Measurements from ENCODE around the gene BPIFB6.

BPIFB6 gene

GRCh38 chr20:33016581-33017109, 14.8 kb upstream of the BPIFB6 start:
- no peak for DNase-seq

GRCh38 chr20:33017542-33017941, 13.9 kb upstream of the BPIFB6 start:
- DNase-seq = no peak

- no peak for DNase-seq
Measured at GRCh38 chr20:33018169-33018931, 13.1 kb upstream of the BPIFB6 start.

- DNase-seq = no peak
Measured at GRCh38 chr20:33019465-33020277, 11.8 kb upstream of the BPIFB6 start.

- DNase-seq = no peak
Measured at GRCh38 chr20:33020278-33021161, 10.9 kb upstream of the BPIFB6 start.

- DNase-seq = no peak
Measured at GRCh38 chr20:33021879-33022278, 9.6 kb upstream of the BPIFB6 start.

- no peak for DNase-seq
Measured at GRCh38 chr20:33022289-33022688, 9.2 kb upstream of the BPIFB6 start.

GRCh38 chr20:33022694-33023438, 8.6 kb upstream of the BPIFB6 start:
- DNase-seq = no peak

- no peak for DNase-seq
Measured at GRCh38 chr20:33023439-33024242, 7.8 kb upstream of the BPIFB6 start.

- DNase-seq = no peak
Measured at GRCh38 chr20:33024243-33024560, 7.2 kb upstream of the BPIFB6 start.

- no peak for DNase-seq
Measured at GRCh38 chr20:33024609-33025317, 6.7 kb upstream of the BPIFB6 start.

GRCh38 chr20:33025318-33025876, 6.1 kb upstream of the BPIFB6 start:
- no peak for DNase-seq

- no peak for DNase-seq
Measured at GRCh38 chr20:33026072-33026778, 5.2 kb upstream of the BPIFB6 start.

GRCh38 chr20:33026779-33027759, 4.4 kb upstream of the BPIFB6 start:
- no peak for DNase-seq

- DNase-seq = no peak
Measured at GRCh38 chr20:33027769-33028751, 3.4 kb upstream of the BPIFB6 start.

- no peak for DNase-seq
Measured at GRCh38 chr20:33028875-33029274, 2.6 kb upstream of the BPIFB6 start.

- DNase-seq = no peak
Measured at GRCh38 chr20:33030076-33030475, 1.4 kb upstream of the BPIFB6 start.

All from CD4-positive, alpha-beta T cell treated with Interleukin-6 for 4 hours (primary cell).